Spleen (tissue), 11 donors: ENCODE data around the gene FAT4. TPM values are rescaled to one million over a fixed set of nuclear protein-coding genes. Genes with fewer than 3 reads are reported as not detected.

Source experiments
- DNase-seq: peaks from one replicate; pipeline ENCODE4 v3.0.0-alpha.2; 2020
- H3K27ac ChIP-seq, 8 donors: fragments of 200-600 bp; sonication (generic) in 7 of 8; 1 replicate in 4 of 8; 2 replicates in 4 of 8; pipeline versions ENCODE4 v1.5.0 to v1.8.0; 2016 to 2021; ENCODE audit warnings: inconsistent platforms in 4 of 8, mild to moderate bottlenecking in 4 of 8, moderate library complexity in 1 of 8
- H3K27me3 ChIP-seq, 7 donors: fragments of 200-600 bp; sonication (generic) in 6 of 7; replicated peaks in 1 of 7; 1 replicate in 4 of 7; 2 replicates in 3 of 7; pipeline versions ENCODE4 v1.5.0 to v1.8.0; 2016 to 2021; ENCODE audit warnings: inconsistent platforms in 3 of 7, mild to moderate bottlenecking in 1 of 7
- H3K36me3 ChIP-seq, 6 donors: fragments of 200-600 bp; sonication (generic) in 5 of 6; 1 replicate in 4 of 6; 2 replicates in 2 of 6; pipeline versions ENCODE4 v1.5.0 to v1.8.0; 2016 to 2021; ENCODE audit warnings: inconsistent platforms in 2 of 6
- H3K4me1 ChIP-seq, 6 donors: fragments of 200-600 bp; sonication (generic) in 5 of 6; 1 replicate in 3 of 6; 2 replicates in 3 of 6; pipeline versions ENCODE4 v1.5.0 to v1.8.0; 2016 to 2021; ENCODE audit warnings: inconsistent platforms in 3 of 6
- H3K4me3 ChIP-seq, 8 donors: fragments of 200-600 bp; sonication (generic) in 7 of 8; 1 replicate in 4 of 8; 2 replicates in 4 of 8; pipeline versions ENCODE4 v1.5.0 to v1.8.0; 2016 to 2021; ENCODE audit warnings: inconsistent platforms in 4 of 8, mild to moderate bottlenecking in 4 of 8, moderate library complexity in 2 of 8
- H3K9me3 ChIP-seq, 8 donors: fragments of 200-600 bp; sonication (generic) in 7 of 8; 1 replicate in 4 of 8; 2 replicates in 4 of 8; pipeline versions ENCODE4 v1.5.0 to v1.8.0; 2016 to 2021; ENCODE audit warnings: inconsistent platforms in 4 of 8
- CTCF ChIP-seq, 11 experiments: fragments of 200-600 bp in 7 of 11; fragments of 450-650 bp in 4 of 11; sonication (generic) in 4 of 11; IDR thresholded peaks in 8 of 11; conservative IDR thresholded peaks in 3 of 11; 1 replicate in 7 of 11; 2 replicates in 4 of 11; pipeline versions ENCODE4 v1.4.0 to v1.8.0; 2016 to 2021; ENCODE audit warnings: antibody characterized with exemption in 11 of 11, inconsistent platforms in 4 of 11, mild to moderate bottlenecking in 1 of 11
- POLR2A ChIP-seq, 3 donors: fragments of 450-650 bp; IDR thresholded peaks; one replicate each; pipeline ENCODE4 v1.5.1; 2017; ENCODE audit warnings: antibody characterized with exemption in 3 of 3, mild to moderate bottlenecking in 1 of 3
- POLR2AphosphoS5 ChIP-seq, 3 donors: sonication (generic); formaldehyde crosslinking; IDR thresholded peaks; one replicate each; pipeline ENCODE4 v1.5.1; 2017; ENCODE audit warnings: antibody characterized with exemption in 3 of 3
- WGBS, 5 donors: extraction: QIAGEN DNeasy Blood & Tissue Kit in 3 of 5; methylation state at CpG; one replicate each; pipeline versions ENCODE4 v1.1.5 to v1.1.7; 2013 to 2018; 5-methylcytosine and 5-hydroxymethylcytosine counted together
- intact Hi-C: fragments of 100-400 bp; cut with DNase I; formaldehyde crosslinking; loops from one replicate; pipeline ENCODE4 v1.15.0; 2023; ENCODE audit warnings: low total_unique reads
- polyA plus RNA-seq, 3 donors: library from polyadenylated mRNA; stranded (reverse); fragments of 200-250 nt; gene quantifications; one replicate each; pipeline ENCODE4 v1.2.1, GENCODE V29; 2013
- total RNA-seq, 7 donors: library from RNA; depleted of rRNA in 3 of 7; stranded (reverse); fragments of >200 nt in 3 of 7; fragmentation: NEBNext Ultra II Directional in 4 of 7; extraction: Animal tissue kit (Norgen Biotek cat#: 25700) in 4 of 7; gene quantifications; one replicate each; pipeline versions ENCODE4 v1.1.0 to v1.2.1, GENCODE V29; 2016 to 2021
- donor health status: healthy with polysubstance abuse.
- donor health status: DM: no; HTN: no; CAD: no; lungs with moderate emphysema.
- donor health status: DM: no; HTN: no; CAD: no.
- donor health status: Bipolar disorder and iron deficiency.
- donor health status: healthy.
- donor health status: DM: no; HTN: no; CAD: no.
- donor health status: DM: yes; HTN: yes; CAD: no.

FAT4 gene
- total and polyA plus RNA-seq, 10 donors: 0.24 to 41.2 (median 18.2) TPM

GRCh38 chr4:125280892-125281403 lies 33.8 kb upstream of the FAT4 start:
- WGBS, 5 donors: 95 to 97% (median 97%) methylated on average over 22 to 34 of the region's 34 CpGs
- peak; percentile 67 for DNase-seq
- no peaks in the 10 kb centered on the region for H3K36me3 ChIP-seq
- H3K4me1 ChIP-seq: no peaks in the 10 kb centered on the region
- intact Hi-C loops: no loop called here
- H3K9me3 ChIP-seq: peaks cover 0 to 5% (median 0%) of the 10 kb centered on the region in 8 donors
- H3K27ac ChIP-seq: no peak overlapping the region
- H3K4me3 ChIP-seq: no peak overlapping the region
- TF ChIP-seq POLR2AphosphoS5 (IDR thresholded peaks at IDR 0.05) (no peak), CTCF (IDR thresholded peaks at IDR 0.05 in 8 of 11, conservative IDR thresholded peaks at IDR 0.05 in 3 of 11) (no peak), POLR2A (IDR thresholded peaks at IDR 0.05) (no peak)
- H3K27me3 ChIP-seq: no peaks in the 10 kb centered on the region

DNA sequence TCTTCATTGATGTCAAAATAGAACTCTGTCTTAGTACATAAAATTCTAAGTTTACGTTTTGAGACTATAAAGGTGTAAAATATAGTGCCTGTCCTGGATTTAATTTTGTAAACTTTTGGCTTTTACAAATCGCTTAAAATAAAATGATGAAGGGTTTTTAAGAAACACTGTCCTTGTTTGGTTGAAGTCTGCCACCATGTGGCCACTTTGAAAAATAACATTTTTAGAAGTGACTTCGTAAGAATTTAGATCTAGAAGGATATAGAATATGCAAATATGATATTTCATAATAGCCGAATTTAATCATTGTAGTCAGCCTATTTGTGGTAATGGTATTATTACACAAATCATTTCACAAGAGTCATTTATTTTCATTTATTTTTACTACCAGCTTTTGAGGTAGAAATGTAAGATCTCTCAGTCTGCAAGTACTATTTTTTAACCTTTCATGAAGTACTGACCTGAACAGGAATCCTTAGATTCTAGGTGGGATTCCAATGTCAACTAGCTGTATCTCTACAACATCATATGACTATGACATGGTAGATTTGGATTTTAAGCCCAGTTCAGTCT lies 31.0 kb upstream of the FAT4 start:
- Histone ChIP-seq H3K27ac (no peak overlapping the region), H3K4me3 (no peak overlapping the region), H3K9me3 (peaks cover 0 to 5% (median 0%) of the 10 kb centered on the region in 8 donors), H3K27me3 (no peaks in the 10 kb centered on the region), H3K36me3 (no peaks in the 10 kb centered on the region), H3K4me1 (no peaks in the 10 kb centered on the region)
- TF ChIP-seq POLR2A (IDR thresholded peaks at IDR 0.05) (no peak), CTCF (IDR thresholded peaks at IDR 0.05 in 8 of 11, conservative IDR thresholded peaks at IDR 0.05 in 3 of 11) (peak in 6 of 11 experiments; percentile 8 to 34 (median 25))
- intact Hi-C loops: no loop called here
- DNase-seq: no peak
- 2 to 4% (median 3%) methylated on average over 4 of the region's 4 CpGs for whole genome bisulfite sequencing, 5 donors

GRCh38 chr4:125297116-125297515 lies 17.6 kb upstream of the FAT4 start:
- intact Hi-C loops: no loop called here
- peaks cover 0 to 5% (median 0%) of the 10 kb centered on the region in 8 donors for H3K9me3 ChIP-seq
- no peaks in the 10 kb centered on the region for H3K4me1 ChIP-seq
- H3K36me3 ChIP-seq: no peaks in the 10 kb centered on the region
- no peak overlapping the region for H3K4me3 ChIP-seq
- TF ChIP-seq POLR2A (IDR thresholded peaks at IDR 0.05) (no peak), CTCF (IDR thresholded peaks at IDR 0.05 in 8 of 11, conservative IDR thresholded peaks at IDR 0.05 in 3 of 11) (no peak), POLR2AphosphoS5 (IDR thresholded peaks at IDR 0.05) (no peak)
- WGBS, 5 donors: 56 to 81% (median 68%) methylated on average over 2 of the region's 2 CpGs
- no peaks in the 10 kb centered on the region for H3K27me3 ChIP-seq
- DNase-seq: no peak
- no peak overlapping the region for H3K27ac ChIP-seq

- Histone ChIP-seq H3K27ac (no peak overlapping the region), H3K4me3 (no peak overlapping the region), H3K36me3 (no peaks in the 10 kb centered on the region), H3K4me1 (no peaks in the 10 kb centered on the region), H3K9me3 (no peaks in the 10 kb centered on the region), H3K27me3 (no peaks in the 10 kb centered on the region)
- no peak for TF ChIP-seq POLR2A (IDR thresholded peaks at IDR 0.05)
- no peak for TF ChIP-seq POLR2AphosphoS5 (IDR thresholded peaks at IDR 0.05)
- TF ChIP-seq CTCF (IDR thresholded peaks at IDR 0.05 in 8 of 11, conservative IDR thresholded peaks at IDR 0.05 in 3 of 11): no peak
- intact Hi-C loops: no loop called here
- no peak for DNase-seq
- 61 to 87% (median 76%) methylated on average over 1 of the region's 1 CpG for WGBS, 5 donors
Measured at GRCh38 chr4:125303058-125303457, 11.7 kb upstream of the FAT4 start.
